Measurements from ENCODE around the gene SMIM44.

DNA sequence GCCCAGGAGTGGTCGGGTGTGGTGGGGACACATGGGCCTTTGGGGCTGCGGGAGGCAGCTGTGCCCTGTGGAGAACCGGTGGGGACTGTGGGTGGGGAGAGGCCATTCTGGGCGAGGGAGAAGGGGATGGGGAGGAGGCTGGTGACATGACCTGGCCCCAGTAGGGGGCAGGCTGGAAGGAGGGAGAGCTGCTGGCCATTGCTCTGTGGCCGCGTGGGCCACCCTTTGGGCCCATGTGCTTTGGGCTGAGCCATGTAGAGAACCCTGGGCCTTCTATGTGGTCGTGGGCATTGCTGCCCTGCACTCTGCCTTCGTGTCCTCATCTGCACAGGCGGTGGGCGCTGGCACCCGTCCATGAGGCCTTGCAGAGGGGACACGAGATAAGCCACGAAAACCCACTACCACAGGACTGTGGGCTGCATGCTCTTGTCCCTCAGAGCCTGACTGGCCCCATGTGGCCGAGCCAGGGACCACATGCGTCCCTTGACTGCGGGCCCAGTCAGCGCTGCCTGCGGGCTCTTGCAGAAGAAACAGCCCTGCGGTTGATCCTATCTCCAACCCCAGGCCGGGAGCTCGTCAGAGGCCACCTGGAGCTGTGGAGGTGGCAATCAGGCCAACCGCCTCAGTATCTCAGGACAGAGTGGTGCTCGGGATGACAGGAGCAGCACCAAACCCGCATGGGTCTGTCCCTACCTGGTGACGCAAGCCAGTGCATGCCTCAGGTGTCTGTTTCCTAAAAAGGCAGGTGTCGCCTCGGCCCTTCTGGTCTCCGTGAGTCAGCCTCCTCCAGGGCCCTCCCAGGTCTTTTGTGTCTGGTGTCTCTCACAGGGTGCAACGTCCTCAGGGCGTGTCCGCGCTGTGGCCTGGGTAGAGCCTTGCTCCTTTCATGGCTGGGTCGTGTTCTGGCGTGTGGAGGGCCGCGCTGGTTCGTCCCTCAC lies 37.2 kb upstream of the SMIM44 start:
- TF ChIP-seq, protein P1, sequence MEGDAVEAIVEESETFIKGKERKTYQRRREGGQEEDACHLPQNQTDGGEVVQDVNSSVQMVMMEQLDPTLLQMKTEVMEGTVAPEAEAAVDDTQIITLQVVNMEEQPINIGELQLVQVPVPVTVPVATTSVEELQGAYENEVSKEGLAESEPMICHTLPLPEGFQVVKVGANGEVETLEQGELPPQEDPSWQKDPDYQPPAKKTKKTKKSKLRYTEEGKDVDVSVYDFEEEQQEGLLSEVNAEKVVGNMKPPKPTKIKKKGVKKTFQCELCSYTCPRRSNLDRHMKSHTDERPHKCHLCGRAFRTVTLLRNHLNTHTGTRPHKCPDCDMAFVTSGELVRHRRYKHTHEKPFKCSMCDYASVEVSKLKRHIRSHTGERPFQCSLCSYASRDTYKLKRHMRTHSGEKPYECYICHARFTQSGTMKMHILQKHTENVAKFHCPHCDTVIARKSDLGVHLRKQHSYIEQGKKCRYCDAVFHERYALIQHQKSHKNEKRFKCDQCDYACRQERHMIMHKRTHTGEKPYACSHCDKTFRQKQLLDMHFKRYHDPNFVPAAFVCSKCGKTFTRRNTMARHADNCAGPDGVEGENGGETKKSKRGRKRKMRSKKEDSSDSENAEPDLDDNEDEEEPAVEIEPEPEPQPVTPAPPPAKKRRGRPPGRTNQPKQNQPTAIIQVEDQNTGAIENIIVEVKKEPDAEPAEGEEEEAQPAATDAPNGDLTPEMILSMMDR (IDR thresholded peaks at IDR 0.05): no peak; the same call in 1 of the 2 replicates
- no peak for TF ChIP-seq TCF7L2 (IDR thresholded peaks at IDR 0.05; ENCODE audit: low read depth, low read length)
- TF ChIP-seq, protein P2, sequence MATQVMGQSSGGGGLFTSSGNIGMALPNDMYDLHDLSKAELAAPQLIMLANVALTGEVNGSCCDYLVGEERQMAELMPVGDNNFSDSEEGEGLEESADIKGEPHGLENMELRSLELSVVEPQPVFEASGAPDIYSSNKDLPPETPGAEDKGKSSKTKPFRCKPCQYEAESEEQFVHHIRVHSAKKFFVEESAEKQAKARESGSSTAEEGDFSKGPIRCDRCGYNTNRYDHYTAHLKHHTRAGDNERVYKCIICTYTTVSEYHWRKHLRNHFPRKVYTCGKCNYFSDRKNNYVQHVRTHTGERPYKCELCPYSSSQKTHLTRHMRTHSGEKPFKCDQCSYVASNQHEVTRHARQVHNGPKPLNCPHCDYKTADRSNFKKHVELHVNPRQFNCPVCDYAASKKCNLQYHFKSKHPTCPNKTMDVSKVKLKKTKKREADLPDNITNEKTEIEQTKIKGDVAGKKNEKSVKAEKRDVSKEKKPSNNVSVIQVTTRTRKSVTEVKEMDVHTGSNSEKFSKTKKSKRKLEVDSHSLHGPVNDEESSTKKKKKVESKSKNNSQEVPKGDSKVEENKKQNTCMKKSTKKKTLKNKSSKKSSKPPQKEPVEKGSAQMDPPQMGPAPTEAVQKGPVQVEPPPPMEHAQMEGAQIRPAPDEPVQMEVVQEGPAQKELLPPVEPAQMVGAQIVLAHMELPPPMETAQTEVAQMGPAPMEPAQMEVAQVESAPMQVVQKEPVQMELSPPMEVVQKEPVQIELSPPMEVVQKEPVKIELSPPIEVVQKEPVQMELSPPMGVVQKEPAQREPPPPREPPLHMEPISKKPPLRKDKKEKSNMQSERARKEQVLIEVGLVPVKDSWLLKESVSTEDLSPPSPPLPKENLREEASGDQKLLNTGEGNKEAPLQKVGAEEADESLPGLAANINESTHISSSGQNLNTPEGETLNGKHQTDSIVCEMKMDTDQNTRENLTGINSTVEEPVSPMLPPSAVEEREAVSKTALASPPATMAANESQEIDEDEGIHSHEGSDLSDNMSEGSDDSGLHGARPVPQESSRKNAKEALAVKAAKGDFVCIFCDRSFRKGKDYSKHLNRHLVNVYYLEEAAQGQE (IDR thresholded peaks at IDR 0.05; ENCODE audit: insufficient read depth in 1 of 2, low read depth in 2 of 2, low read length in 1 of 2): no peak
- no peak for TF ChIP-seq SIN3A (IDR thresholded peaks at IDR 0.05; ENCODE audit: borderline replicate concordance, insufficient read depth, low read depth, low read length)
- TF ChIP-seq POLR2AphosphoS5 (IDR thresholded peaks at IDR 0.05; ENCODE audit: low read depth, low read length): no peak

All from Panc1 (cell line).